KOPT-K1 (cell line): ENCODE measurements around the gene MYCN.

Source experiments
- H3K27ac ChIP-seq: fragments of 200-600 bp; sonication (generic); 2 replicates; pipeline ENCODE4 v1.5.1; 2016; ENCODE audit warnings: antibody characterized with exemption, mild to moderate bottlenecking, low read depth, low read length; ENCODE audit not compliant: poor library complexity, severe bottlenecking
- H3K36me3 ChIP-seq: fragments of 200-600 bp; sonication (generic); 2 replicates; pipeline ENCODE4 v1.5.1; 2017; ENCODE audit warnings: antibody characterized with exemption, mild to moderate bottlenecking, low read length, moderate library complexity; ENCODE audit not compliant: insufficient read depth
- H3K9me3 ChIP-seq: fragments of 200-600 bp; sonication (generic); 2 replicates; pipeline ENCODE4 v1.5.1; 2017; ENCODE audit warnings: antibody characterized with exemption, low read length, mild to moderate bottlenecking; ENCODE audit not compliant: insufficient read depth, poor library complexity, severe bottlenecking

The MYCN gene

DNA sequence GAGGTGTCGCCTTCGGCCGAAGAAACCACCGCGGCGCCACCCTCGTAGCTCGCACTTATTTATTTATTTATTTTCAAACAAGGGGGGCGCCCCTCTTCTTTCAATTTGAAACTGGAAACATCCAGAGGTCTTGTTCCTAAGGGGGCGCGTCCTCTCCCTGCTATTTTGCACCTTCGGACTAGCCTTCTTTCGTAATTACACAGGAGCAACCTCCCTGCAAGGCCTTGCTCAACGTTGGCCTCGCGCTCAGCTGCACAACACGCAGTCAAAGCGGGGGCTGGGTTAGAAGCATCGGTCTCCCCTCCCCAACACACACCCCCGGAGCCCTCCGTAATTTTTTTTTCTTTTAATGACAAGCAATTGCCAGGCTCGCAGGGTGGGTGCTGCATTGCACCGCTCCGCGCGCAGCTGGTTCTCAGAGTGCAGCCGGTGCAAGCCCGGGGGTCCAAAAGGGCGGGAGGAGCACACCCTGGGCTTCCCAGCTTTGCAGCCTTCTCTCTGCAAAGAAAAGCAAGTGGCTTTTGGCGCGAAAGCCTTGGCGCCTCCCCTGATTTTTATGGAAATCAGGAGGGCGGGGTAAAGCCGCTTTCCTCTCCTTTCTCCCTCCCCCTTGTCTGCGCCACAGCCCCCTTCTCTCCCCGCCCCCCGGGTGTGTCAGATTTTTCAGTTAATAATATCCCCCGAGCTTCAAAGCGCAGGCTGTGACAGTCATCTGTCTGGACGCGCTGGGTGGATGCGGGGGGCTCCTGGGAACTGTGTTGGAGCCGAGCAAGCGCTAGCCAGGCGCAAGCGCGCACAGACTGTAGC, at the start of gene MYCN:
TSS of gene MYCN (plus strand) at position 697 of the 807 bp plus-strand sequence. CDS start 1,515 bp downstream, outside the sequence.
- Histone ChIP-seq H3K27ac (no peak within 1 kb of the TSS), H3K9me3 (peaks cover 10% of the 10 kb centered on the region)

DNA sequence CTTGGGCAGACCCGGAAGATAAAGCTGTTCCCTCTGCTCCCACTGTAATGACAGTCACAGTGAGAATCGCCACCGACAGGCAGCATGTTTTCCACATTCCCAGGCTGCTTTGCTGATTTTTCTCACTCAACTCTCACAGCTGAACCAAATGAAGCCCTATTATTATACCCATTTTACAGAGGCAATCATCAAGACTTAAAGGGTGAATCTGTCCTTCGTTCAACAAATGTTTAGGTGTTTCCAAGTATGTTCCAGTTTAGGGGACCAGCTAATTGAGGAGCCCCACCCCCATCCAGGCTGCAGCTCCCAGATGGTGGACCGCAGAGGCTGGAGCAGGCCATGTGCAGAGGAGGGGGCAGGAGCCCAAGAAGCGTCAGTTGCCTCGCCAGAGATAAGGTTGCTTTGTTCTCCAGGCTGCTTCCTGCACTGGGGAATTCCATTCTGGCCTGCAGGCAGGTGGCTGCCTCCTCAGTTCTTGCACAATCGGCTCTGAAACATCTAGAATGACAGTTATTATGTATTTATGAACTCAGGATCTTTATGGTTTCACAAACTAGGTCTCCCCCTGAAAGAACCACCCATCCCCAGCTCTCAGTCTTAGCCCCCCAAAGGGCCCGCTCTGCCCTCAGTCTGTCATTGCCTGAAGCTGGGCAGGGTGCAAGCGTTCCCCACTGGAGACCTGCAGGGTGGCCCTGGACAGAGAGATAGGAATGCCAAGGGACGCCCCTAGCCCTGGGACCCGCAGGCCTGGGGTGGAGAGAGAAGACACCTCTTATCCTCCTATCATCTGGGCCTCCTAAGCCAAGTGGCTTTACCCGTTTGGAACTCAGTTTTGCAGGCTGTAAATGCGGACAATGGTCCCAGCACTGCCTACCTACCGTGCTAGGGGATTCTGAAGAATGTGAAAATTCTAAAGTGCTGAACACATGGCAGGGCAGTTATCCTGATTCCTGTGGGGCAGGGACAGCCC, 49.1 kb upstream of the MYCN start:
- H3K9me3 ChIP-seq, result peaks cover under 1% of the 10 kb centered on the region
- no peaks in the 10 kb centered on the region for H3K36me3 ChIP-seq
- no peak overlapping the region for H3K27ac ChIP-seq

More for the DNA sequence above, at the start of gene MYCN:
- H3K36me3 ChIP-seq, result no peaks in the 10 kb centered on the region

DNA sequence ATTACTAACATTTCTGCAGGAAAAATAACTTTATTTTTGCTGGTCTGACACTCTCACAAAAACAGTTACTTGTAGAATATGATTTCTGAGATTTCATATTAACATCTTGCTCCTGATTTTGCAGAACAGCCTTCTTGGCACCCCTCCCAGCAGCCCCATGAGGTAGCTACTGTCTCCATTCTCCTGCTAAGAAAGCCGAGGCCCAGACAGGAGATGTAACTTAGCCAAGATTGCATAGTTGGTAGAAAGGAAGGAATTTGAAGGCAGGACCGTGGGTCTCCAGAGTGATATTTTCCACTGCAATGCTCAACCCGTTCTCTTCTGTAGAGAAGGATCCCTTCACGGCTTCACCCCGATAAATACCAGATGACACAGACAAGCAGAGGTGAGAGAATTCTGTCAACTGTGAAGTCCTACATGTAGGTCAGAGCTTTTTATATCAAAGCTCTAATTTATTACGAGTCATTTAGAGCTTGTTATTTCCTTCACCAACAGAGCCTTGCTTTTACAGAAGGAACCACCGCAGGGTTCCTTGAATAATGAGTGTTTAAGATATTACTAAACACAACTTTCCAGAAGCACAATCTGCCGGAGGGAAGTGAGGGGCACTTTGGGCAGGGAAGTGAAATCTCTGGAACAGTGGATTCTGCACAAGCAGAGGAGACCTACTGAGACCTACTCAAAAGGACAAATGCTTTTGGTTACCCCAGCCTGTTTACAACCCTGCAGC, 48.0 kb upstream of the MYCN start:
- Histone ChIP-seq H3K36me3 (no peaks in the 10 kb centered on the region), H3K27ac (no peak overlapping the region), H3K9me3 (peaks cover 12% of the 10 kb centered on the region)

DNA sequence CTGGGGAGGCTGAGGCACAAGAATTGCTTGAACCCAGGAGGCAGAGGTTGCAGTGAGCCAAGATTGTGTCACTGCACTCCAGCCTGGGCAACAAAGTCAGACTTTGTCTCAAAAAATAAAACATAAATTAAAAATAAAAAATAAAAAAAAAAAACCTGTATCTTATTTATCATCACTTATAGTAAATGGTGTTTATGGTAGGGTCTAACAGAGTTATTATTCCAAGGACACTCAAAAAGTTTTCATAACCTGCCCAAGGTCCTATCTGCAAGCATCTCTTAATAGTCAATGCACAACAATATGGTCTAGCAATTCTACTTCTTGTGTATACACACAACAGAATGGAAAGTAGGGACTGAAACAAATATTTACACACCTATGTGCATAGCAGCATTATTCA, 47.3 kb upstream of the MYCN start:
- Histone ChIP-seq H3K36me3 (no peaks in the 10 kb centered on the region), H3K27ac (no peak overlapping the region), H3K9me3 (peaks cover 20% of the 10 kb centered on the region)

DNA sequence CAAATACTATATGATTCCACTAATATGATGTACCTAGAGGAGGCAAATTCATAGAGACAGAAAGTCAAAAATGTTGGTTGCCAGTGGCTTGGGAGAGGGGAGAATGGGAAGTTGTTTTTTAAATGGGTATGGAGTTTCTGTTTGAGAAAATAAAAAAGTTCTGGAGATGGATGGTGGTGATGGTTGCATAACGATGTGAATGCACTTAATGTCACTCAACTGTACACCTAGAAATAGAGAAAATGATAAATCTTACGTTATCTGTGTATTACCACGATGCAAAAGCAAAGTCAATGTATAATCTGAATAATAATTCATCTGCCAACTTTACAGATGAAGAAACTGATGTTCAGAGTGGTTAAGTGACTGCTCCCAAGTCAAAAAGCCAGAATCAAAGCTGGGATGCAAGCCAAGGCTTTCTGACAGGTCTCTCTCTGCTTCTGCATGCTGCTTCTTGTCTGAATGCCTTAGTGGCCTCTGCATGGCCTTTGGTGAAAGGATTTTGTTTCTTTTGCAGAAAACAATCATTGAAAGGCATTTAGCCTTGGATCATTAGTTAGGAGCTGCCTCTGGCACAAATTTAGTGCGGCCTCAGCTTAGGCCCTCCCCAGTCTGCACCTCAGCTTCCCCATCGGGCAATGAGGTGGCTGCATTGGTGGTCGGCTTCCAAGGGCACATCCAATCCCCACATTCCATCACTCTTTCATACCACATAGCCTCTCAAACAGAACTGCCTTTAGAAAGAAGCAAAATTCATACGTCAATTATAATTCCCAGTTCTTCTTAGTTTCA, 46.5 kb upstream of the MYCN start:
- Histone ChIP-seq H3K9me3 (peaks cover 24% of the 10 kb centered on the region), H3K36me3 (no peaks in the 10 kb centered on the region), H3K27ac (no peak overlapping the region)

DNA sequence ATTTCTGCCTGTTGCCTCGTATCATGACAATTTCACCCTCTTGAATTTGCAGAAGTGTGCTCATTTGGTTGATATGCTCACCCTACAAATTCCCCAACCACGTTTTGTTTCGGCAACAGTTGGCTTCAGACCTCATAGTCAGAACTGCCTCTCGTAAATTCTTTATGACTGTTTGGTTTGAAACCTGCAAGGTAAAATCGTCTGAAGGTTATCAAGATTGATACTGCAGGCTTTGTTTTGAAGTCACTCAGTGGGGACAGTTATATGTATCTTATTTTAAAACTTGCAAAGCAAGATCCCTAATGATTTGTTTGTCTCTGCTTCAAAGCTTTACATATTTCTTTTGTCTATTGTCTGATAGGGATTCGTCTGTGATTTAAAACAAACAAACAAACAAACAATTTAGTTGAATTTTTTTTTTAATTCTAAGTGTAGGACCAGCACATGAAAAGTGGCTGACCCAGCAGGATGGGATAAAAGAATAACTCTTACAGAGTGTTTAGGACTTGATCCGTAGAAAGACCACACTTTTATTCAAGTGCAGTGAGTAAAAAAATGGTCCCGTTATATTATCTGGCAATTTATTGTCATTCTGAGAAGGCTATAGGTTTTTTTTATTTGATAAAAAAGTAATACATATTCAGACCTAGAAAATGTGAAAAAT, 45.7 kb upstream of the MYCN start:
- H3K27ac ChIP-seq, result no peak overlapping the region
- peaks cover 24% of the 10 kb centered on the region for H3K9me3 ChIP-seq
- H3K36me3 ChIP-seq, result no peaks in the 10 kb centered on the region

DNA sequence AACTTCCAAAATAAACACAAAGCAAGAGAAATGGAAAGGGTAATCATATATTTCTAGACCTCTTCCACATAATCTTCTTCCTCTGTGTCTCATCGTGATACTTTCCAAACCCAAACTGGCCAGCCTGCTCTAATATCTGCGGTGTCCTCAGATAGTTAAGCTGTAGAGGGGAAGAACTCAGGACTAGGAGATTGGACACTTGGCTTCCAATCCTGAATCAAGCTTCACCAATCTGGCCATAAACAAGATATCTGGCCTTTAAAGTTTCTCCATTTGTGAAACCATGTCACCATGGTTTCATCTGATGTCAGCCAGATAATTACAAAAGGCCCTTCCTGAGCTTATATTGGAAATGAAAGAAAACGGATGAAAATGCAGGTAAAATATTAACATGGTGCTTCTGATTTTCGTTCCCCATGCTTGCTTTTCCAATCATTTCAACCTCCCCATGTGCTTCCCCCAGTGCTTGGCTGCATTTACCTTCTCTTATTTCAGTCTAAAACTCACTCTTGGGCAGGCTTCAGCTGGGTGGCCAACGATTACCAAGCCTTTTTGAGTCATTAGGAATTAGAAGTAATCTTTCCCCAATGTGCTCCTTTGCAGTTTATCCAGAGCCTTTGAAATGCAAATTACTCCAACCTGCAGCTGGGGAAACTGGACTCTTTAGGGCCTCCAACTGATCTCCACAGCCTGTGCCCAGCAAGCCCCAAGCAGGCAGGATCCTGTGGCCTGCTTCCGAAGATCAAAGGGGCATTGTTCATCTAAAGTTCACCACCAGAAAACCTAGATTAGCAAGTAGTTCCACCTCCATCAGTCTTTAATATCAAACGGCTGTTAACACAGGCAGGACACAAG, 44.5 kb upstream of the MYCN start:
- H3K27ac ChIP-seq, result no peak overlapping the region
- H3K9me3 ChIP-seq, result peaks cover 24% of the 10 kb centered on the region
- no peaks in the 10 kb centered on the region for H3K36me3 ChIP-seq

DNA sequence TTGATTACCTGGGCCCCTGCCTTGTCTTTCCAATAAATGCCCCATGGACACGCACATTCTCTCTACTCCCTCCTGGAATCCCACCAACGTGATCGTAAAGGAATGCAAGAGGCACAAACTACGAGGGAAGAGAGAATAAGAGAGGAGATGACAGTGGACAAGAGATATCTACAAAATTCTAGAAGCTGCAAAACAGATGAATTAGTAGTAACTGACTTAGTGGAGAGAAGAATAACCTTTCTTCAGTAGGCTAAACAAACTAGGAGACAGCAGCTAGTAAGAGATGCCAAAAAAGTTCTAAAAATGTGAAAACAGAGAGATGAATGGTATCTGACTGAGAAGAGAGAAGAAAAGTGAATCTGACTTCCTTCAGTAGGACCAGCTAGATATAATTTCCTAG, 43.5 kb upstream of the MYCN start:
- H3K9me3 ChIP-seq, result peaks cover 24% of the 10 kb centered on the region
- H3K36me3 ChIP-seq, result no peaks in the 10 kb centered on the region
- H3K27ac ChIP-seq, result no peak overlapping the region

DNA sequence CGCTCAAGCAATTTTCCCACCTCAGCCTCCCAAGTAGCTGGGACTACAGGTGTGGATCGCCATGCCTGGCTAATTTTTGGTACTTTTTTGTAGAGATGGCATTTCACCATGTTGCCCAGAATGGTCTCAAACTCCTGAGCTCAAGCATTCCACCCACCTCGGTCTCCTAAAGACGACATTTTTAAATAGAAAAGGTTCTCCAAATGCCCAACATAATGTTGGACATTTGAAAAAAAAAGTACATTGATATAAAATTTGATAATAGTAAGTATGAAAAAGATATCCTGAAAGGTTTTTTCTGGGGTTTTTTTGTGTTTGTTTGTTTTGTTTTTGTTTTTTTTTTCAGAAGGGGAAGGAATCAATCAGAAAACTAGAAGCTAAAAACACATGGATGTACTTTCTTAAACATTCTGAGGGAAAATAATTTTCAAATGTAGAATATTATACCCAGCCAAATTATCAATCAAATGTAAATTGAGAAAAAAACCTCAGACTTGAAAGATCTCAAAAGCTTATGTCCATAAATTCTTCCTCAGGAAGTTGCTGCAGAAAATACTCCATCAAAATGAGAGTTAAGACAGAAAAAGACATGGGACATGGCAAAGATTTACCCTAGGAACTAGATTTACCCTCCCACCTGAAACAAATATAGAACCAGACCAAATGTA, 42.8 kb upstream of the MYCN start:
- Histone ChIP-seq H3K27ac (no peak overlapping the region), H3K36me3 (no peaks in the 10 kb centered on the region), H3K9me3 (peaks cover 24% of the 10 kb centered on the region)

DNA sequence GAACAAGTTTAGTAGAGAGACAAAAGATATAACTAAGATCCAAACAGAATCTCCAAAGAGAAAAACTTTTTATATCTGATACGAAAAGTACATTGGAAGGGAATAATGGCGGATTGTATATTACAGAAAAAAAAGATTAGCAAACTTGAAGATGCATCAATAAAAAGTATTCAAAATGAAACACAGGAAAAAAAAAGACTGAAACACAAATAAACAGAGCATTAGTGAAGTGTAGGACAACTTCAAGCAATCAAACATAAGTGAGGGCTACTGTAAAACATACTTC, 41.1 kb upstream of the MYCN start:
- no peaks in the 10 kb centered on the region for H3K36me3 ChIP-seq
- H3K27ac ChIP-seq, result no peak overlapping the region
- H3K9me3 ChIP-seq, result peaks cover 24% of the 10 kb centered on the region

DNA sequence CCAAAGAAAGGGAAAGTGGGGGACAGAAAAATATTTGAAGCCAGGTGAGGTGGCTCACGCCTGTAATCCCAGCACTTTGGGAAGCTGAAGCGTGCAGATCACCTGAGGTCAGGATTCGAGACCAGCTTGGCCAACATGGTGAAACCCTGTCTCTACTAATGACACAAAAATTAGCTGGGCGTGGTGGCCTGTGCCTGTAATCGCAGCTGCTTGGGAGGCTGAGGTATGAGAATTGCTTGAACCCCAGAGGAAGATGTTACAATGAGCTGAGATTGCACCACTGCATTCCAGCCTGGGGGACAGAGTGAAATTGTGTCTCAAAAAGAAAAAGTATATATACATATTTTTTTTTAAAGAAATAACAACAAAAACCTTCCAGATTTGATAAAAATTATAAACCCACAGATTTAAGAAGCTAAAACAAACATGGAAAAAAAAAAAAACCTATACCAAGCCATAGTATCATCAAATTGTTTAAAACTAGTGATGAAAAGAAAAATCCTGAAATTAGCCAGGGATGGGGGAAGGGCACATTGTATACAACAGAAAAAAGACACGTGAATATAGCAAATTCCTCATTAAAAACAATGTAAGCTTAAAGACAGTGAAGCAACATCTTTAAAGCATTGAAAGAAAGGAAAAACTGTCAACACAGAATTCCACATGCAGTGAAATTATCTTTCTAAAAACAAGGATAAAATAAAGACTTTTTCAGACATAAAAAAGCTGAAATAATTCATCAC, 40.4 kb upstream of the MYCN start:
- no peaks in the 10 kb centered on the region for H3K36me3 ChIP-seq
- H3K27ac ChIP-seq, result no peak overlapping the region
- peaks cover 24% of the 10 kb centered on the region for H3K9me3 ChIP-seq

DNA sequence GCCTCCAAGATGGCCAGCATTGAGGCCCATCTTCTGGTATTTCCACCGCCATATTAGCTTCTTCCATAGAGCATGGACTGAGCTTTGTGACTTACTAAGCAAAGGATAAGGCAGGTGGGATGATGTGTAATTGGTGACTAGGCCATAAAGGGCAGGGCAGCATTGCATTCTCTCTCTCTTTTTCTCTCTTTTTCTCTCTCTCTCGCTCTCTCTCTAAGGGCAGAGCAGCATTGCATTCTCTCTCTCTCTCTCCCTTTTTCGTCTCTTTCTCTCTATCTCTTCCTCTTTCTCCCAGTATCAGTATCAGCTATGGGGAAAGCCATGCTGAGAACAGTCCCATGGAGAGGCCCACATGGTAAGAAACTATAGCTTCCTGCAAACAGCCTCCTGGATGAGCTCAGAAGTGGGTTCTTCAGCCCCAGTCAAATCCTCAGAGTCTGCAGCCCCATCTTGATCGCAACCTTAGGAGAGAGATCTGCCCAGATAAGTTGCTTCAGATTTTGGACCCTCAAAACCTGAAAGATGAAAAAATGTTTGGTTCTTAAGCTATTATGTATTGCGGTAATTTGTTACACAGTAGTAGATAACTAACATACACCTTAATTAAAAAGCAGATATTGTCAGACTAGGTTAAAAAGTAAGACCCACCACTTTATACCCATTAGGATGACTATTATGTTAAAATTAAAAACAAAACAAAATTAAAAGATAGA, 39.1 kb upstream of the MYCN start:
- no peaks in the 10 kb centered on the region for H3K36me3 ChIP-seq
- peaks cover 22% of the 10 kb centered on the region for H3K9me3 ChIP-seq
- no peak overlapping the region for H3K27ac ChIP-seq
